Measurements from ENCODE around the gene SORCS3.

The SORCS3 gene

DNA sequence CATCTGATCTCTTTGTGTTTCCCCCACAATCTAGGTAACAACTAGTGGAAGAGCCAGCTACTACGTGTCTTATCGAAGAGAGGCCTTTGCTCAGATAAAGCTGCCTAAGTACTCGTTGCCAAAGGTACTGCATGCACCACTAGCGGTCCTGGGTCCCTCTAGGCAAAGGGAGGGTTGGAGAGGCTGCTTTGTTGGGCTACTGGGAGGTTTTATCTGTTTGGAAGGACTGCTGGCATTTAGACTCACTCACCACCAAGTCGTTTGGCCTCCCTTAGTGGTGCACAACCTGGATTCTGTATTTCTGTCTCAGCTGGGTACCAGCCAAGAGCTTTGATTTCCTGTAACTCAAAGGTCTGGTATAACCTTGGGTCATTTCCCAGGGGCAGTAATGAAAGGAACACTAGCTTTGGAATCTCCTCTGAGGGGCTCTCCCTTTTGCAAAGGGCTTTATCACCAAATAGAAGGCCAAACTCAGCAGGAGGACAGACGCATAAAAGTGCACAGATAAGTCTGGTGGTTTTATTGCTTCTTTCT, 498.3 kb downstream of the SORCS3 start:
- FAIRE-seq: no peak

DNA sequence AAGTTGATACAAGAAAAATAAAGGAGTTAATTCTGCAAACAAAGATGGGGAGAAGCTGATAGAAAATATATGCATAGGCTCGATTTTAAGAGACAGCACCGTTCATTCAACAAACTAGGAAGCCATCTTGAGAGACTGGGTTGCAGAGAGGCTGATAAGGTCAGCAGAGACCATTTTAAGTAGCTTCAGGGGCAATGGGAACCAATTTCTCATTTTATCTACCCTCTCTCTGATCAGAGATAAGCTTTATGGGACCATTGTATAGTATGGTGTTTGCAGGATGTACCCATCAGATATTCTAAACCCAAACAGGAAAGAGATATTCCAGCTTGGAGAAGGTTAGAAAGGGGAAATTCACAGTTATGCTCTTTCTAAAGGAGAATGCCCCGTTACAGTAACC, 499.5 kb downstream of the SORCS3 start:
- FAIRE-seq: no peak

DNA sequence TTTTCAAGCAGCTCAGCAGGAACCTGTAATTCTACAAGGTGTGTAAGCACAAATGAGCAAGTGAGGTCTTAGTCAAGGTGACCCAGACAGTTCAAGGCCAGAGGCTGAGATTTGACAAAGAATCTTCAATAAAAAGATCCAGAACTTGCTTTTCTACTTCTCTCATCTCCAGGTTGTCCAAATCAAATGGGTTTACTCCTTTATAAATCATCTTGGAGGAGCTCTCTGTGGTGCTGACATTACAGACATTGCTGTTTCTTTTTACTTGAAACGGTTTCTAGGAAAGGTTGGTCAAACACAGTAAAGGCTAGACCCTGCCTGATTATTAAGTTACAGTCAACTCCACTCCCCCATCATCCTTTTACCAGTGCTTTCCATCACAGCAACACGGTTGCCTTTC, 504.6 kb downstream of the SORCS3 start:
- FAIRE-seq: no peak

DNA sequence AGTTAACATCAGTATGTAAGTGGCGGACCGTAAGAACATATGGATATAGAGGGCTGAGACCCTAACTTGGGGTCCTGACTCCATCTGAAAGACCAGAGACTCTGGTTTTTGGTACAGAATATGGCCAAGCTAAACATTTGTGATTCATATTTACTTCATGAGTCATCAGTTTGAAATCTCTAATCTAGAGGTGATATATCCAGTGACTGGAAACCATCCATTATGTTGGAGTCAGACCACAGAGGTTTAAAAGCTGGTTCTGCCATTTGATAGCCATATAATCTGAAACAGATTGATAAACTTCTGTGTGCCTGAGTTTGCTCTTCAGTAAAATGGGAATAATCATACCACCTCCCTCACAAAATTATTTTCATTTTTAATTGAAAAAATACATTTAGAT, 505.3 kb downstream of the SORCS3 start:
- no peak for FAIRE-seq

DNA sequence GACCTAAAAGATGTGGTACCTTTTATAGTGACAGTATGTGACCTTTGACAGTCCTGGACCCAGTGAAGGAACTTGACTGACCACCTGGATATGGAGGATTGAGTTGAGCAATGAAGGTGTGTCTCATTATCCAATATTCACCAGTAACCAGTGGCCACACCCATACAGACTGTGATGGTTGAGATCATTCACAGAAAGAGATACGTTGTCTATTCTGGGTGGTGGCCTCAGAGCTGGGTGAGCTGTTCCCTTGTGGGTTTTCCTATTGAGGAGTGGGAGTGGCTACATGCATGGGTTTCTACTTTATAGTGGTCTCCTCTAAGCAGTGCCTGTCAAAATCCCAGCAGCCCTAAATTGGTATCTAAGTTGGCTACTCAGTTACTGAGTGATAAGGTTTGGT, 507.4 kb downstream of the SORCS3 start:
- no peak for FAIRE-seq

DNA sequence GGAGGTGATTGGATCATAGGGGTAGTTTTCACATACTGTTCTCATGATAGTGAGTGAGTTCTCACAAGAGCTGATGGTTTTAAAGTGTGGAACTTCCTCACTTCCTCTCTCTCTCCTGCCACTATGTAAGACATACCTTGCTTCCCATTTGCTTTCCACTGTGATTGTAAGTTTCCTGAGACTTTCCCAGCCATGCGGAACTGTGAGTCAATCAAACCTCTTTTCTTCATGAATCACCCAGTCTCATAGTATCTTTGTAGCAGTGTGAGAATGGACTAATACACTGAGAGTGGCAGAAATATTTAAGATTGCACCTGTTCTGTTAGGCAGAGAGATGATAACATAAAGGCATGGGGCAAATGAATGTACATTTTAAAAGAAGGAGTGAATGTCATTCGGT, 507.8 kb downstream of the SORCS3 start:
- FAIRE-seq: no peak

DNA sequence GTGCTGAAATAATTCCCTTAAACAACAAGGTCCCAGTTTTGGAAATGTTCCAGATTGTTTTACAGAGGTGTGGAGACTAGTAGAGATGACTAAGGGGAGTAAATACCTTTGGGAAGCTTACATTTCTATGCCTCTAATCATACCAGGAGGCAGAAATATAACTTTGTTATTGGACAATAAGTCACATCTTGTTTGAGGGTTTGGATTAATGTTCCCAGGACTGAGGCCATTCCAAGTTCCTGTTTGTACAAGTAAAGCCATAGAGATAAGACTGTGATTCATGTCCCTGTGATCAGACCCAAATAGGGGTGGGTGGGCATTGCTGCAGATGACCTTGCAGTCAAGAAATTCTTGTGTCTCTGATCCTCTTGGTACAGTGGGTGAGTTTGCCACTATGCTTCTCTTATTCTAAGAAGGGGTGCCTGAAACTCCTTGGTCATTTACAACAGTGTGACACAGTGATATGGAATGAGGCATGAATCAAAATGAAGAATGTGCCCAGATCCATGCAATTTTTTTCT, 508.3 kb downstream of the SORCS3 start:
- FAIRE-seq: no peak

DNA sequence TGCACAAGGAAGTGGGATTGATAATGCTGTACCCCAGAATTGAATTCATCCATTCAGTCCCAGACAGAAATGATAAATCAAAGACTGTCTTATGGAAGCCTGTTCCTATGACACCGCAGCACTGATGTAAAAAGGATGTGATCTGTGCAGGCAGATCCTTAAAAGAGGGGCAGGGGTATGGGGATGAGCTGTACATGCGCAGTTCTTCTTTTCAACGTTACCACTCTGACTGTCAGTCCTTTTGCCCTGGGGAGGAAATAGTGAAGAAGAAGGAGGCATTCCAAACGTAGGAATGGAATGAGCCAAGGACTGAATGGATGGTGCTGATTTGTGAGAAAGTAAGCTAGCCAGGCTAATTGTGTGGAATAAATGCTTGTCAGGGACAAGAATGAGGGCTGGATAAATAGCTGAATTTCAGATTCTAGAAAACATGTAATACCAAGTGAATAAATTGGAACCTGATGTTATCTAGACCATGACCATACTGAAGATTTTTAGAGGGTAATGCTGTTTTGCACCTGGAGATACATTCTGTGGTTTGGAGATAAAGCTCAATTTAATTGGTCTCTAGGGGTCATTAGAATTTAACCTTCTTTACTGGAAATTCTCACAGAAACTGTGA, 509.3 kb downstream of the SORCS3 start:
- no peak for FAIRE-seq

DNA sequence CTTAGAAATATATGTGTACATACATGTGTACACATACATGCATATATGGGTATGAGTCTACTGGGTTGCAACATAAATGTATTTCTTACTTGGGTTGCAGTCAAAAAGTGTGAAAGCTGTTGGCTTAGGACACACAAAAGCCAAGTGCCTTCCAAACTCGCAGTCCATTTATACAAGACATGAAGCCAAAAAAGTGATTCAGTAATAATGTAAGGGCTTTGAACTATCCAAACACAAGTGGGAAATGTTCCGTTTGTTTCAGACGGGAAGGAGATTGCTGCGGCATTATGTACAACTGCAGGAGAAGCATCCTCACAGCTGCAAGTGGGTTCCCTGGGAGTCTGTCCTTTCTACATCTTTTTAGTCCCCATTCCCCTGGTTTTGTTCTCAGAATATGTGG, 513.6 kb downstream of the SORCS3 start:
- FAIRE-seq: no peak

DNA sequence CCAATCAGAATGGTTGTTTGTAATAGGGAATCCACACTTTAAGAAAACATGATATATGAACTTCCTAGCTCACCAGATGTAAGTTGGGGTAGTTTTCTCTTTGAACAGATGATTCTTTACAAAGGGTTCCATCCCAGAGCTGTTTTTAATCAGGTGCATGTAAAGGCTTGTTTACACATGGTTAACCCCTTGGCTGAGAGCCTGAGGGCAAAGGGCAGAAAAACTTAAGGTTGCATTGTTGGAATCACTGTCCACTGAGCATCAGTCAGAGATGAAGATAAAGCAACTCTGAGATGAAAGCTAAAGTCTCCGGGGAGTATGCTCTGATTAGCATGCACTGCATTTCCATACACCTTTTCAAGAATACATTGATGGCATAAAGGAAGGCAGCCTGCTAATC, 518.2 kb downstream of the SORCS3 start:
- no peak for FAIRE-seq

DNA sequence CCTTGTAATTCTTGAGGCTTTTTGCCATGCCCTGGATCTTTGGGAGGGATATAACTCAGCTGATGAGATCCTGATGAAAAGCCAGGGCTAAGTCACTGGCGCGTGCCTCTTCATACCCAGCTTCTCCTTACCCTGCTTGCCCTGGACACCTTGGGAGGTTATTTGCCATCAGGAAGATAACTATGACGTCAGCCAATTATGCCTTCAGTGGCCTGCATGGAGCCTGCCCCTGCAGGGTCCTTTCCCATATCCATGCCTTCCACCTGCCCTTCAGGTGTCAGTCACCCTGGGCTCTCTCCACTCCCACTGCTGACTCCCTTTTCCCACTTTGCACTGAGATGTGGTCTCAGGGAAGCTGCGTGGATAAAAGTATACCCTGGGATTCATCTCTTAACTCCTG, 520.1 kb downstream of the SORCS3 start:
- FAIRE-seq: no peak

DNA sequence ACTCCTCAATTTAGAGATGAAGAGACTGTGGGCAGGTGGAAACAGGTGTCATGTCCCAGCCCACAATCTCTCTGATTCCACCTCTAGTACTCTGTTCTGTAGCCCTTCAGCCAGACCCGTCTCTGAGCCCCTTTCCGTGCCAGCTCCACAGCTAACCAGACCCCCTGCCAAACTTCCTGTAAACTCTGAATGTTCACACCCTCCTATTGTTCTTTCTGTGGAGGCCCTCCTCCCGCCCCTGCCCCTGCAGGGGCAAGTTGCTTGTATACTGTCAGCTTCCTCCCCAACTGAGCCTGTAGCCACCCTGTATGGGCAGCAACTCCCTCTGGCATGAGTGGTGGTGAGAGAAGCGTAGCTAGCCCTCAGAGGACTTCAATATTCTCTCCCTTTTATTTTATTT, 520.7 kb downstream of the SORCS3 start:
- FAIRE-seq: no peak

DNA sequence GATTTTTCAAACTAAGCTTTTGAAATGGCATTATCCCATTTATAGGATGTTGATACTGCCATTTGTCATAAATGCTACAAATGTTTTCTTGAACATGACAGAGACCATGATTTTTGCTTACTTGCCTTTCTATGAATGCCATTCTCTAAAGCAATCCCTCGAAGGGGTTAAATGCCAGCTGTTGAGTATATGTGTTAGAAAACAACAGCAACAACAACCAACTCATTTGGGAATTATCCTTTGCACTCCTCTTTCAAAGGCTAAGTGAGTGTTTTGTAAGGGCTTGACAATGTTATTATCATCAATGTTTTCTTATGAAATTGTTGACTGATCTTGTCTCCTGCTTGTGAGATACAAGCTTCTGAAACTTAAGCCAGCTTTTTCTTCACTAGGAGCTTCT, 529.4 kb downstream of the SORCS3 start:
- FAIRE-seq: no peak

DNA sequence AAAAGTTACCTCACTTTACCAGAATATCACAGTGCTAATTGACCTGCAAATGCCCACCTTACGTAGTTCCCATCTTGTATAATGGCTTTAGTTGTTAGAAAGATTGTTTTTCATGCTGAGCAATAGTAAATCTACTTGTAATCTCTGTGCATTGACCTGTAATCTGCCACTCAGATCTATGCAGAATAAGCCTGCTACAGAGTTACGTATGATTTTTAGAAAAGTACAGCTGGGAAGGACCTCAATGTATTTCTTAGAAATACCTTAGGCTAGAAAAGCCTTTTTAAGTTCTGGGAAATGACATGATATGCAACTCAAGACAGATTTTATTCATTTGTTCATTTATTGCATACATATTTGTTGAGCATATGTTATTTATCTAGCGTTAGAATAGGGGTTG, 530.9 kb downstream of the SORCS3 start:
- no peak for FAIRE-seq

DNA sequence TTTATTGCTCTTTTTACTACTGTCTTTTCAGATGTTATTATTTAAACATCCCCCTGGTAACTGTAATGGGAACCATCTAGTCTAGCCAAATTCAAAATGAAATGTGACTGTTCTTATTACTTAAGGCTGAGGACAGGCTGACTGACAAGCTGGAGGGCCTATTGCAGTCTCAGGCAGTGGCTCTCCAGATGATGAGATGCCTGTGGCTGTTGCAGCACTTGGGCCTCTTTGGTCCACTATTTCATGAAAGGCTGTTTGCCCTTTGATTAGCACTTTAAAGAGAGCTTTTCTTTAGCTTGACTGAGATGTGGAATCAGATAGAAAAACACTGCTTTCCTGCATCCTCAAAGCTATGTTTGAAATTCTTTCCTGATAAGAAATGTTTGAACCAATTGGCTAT, 540.5 kb downstream of the SORCS3 start:
- no peak for FAIRE-seq

DNA sequence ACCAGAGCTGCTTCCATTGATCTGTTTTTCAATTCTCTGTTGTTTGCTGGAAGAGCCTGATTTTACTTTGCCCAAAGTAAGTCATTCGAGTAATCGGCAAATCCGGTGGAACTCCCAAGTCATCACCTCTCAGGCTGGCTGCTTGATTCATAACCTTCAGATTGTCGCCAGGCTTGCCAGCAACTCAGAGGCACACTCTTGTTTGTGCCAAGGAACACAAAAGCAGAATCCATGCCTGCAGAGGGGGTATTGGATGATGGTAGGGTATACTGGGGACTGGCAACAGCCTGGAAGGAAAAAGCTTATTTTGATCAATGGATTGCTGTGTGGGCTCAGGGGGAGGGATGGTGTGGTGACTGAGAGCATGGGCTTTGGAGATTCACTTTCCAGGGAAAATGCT, 542.4 kb downstream of the SORCS3 start:
- FAIRE-seq: no peak

DNA sequence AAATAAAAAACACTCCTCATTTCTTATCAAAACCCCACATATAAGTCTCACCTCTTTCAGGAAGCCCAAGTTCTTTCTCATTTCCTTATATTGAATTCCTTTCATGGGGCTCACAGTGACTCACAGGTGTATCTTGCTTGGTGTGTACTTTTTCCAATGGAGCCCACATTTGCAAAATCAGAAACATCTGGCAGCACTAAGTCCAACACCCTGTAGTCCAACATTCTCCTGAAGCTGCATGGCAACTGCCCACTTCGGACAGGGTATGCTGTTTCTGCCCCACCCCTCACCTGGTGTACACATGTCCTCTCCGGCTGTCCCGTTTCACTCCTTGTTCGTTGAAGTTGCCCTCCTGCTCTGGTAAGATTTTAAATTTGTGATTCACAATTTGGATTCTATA, 544.1 kb downstream of the SORCS3 start:
- no peak for FAIRE-seq

DNA sequence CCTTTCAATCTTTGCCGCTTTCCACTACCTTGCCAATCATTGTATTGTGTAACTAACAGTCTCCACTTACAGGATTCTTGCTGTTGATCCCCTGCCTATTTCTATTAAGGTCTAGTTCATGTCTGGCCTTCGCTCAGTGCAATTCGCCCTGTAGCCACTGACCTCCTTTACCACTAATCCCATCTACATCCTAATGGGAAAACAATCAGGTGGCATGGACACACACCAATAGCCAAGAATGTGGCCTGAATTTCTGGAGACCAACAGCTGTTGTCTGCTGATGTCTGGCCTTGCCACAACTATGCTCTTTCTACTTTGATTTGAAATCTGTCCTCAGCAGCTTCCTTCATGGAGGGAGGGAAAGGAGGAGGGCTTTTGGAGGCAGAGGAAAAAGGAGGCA, 546.2 kb downstream of the SORCS3 start:
- FAIRE-seq: no peak

DNA sequence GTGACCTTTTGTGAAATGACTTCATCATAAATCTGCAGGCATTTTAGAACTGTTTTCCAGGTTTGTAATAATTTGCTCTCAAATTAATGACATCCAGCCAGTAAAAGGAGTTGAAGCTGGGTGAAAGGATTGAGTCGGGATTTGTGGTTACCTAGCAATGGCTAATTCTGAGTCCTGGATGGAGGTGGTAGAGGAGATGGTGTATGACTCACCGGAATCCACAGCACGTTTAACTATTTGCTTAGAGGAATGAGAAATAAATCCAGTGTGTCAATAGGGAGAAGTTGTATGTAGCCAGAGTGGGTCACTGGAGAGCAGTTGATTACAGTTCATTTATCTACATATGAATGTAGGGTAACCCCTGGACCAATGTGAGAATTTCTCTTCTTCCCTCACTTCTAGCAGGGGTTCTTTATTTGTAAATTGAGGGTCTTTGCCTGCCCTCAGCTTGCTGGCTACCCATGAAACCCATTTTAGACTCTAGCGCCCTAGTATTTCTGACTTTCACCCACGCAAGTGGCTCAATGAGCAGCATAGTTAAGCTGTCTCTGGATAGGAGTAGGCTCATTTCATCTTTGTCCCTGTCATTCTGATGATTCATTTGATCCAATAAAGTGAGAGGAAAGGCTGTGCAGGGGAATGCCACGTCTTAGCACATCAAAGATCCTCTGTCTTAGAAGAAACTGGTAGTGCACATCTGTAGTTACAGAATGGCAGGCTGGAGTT, 547.8 kb downstream of the SORCS3 start:
- peak; percentile 99 for FAIRE-seq

DNA sequence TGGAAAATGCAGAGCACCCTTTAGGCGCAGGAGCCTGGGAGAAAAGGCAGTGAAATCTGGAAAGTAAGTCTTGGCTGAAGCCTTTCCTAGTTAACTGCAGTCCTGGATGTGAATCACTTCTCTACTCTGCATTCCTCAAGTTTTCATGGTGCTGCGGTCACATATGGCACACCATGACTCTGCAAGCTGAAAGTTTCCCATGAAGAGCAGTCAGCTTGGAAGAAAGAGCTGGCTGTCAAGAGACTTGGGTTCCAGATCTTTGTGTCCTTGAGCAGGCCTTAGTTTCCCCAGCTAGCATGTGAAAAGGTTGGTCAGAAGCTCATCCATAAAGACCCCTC, 548.3 kb downstream of the SORCS3 start:
- FAIRE-seq: no peak

DNA sequence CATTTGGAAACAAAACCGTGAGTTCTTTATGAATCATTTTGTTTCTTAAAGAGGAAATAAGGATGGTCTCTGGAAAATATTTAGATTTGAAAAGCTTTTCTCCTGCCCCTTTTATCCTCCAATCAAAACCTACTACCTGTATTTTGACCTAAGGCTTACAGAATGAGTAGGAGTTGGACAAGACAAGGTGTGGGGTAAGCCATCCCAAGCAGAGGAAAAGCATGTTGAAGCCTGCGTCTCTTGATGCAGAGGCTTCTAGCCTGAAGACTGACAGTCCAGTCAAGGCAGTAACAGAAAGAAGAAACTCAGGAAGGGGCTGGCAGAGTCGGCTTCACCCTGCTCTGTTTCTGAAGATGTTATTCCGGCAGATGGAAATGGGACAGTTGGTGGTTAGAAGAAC, 551.1 kb downstream of the SORCS3 start:
- no peak for FAIRE-seq

DNA sequence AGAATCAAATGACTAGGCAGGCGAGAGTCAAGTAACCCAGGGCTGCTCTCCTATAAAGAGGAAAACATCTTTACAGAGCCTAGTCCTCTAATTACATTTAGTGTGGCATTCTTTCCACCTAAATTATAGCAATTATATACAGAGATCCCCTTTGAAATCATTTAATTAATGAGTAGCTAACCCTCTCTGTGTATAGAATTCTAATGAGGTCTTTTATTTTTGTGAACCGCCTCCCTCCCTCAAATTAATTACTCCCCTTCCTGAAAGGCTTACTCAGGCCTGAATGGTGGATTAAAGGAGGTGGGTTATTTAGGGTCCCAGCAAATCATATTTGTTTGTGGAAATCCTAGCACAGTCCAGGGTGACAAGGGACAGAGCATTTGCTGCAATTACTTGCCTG, 551.8 kb downstream of the SORCS3 start:
- no peak for FAIRE-seq

DNA sequence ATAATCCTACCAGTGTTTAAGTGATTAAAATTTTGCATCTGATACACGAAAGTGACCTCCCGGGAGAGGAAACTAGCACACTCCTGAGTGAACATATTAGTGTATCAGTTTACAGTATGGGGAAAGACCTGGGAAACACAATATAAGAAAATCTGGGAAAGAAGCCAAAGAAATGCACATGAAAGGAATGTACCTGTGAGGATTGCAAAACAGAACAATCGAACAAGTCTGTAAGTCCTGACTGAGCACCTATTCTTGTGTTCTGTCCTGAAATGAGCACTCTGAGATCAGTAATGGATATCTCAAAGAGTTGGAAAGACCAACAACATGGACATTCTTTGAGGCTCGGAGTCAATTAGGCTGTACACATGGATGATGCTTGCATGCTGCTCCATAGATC, 554.7 kb downstream of the SORCS3 start:
- no peak for FAIRE-seq

DNA sequence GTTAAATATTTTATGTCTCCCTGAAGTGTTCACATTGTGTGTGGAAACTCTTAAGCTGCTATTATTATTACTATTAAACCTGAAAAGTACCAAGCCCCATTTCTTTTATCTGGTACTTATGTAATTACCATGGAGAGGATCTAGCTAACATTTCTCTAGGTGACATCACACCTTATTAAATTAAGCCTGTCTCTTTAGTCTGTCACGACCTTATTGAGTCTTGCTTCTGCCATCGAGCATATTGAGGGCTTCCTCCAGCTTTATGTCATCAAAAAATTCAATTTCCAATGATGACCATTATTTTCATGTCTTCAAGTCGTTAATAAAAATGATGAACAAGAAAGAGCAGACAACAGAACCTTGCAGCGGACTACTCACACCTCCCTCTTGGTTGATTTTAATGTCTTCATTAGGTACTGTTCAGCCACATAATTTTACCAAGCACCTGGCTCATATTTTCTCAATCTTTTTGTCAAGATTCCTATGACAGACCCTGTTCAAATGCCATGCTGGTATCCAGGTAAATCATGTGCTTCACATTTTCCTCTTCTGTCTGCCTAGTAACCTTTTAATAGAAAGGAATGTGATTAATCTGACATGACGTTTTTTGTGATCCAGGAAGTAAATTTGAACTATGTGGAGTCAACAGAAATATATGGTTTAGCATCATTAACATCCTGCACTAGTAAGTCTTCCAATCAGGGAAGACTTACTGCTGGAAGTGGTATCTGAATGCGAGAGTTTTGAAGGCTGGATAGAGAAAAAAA, 556.7 kb downstream of the SORCS3 start:
- FAIRE-seq: no peak

All from islet of Langerhans (tissue), 1 donor.